ENCODE results near the gene COPG1. TPM values are rescaled to one million over a fixed set of nuclear protein-coding genes. Genes with fewer than 3 reads are reported as not detected.
A peak's percentile ranks its signal among the peaks of the same experiment; 100 is the strongest.

COPG1 gene
- total and polyA plus RNA-seq, 2 of the 13 experiments (the other 11 are each of a cell fraction or from before 2014, with no cell fraction given), result 98.6 to 166 TPM

GRCh38 chr3:129224984-129225393 is 24.4 kb upstream of the COPG1 start (continued):
- TF ChIP-seq MAX (IDR thresholded peaks at IDR 0.05) (peak; percentile 65), XRCC5 (optimal IDR thresholded peaks at IDR 0.05; ENCODE audit: low read length) (no peak), MEIS1 (CRISPR knock-in tag; IDR thresholded peaks at IDR 0.05; ENCODE audit: borderline replicate concordance) (no peak), AHDC1 (CRISPR knock-in tag; IDR thresholded peaks at IDR 0.05; ENCODE audit: borderline replicate concordance) (peak; percentile 79; the same call in 1 of the 2 replicates), POLR2AphosphoS5 (IDR thresholded peaks at IDR 0.05; ENCODE audit: low read depth, low read length) (peak; percentile 82), PRDM10 (CRISPR knock-in tag; IDR thresholded peaks at IDR 0.05; ENCODE audit: low read depth) (no peak), CBX5 (CRISPR knock-in tag; IDR thresholded peaks at IDR 0.05; ENCODE audit: borderline replicate concordance) (peak; percentile 45; the same call in 1 of the 2 replicates), CEBPG (CRISPR knock-in tag; IDR thresholded peaks at IDR 0.05) (peak; percentile 97), ZKSCAN5 (CRISPR knock-in tag; IDR thresholded peaks at IDR 0.05) (no peak), GABPB1 (CRISPR knock-in tag; IDR thresholded peaks at IDR 0.05) (peak; percentile 53), SOX13 (IDR thresholded peaks at IDR 0.05) (no peak), SOX13 (CRISPR knock-in tag; conservative IDR thresholded peaks at IDR 0.05 in 1 of 2, IDR thresholded peaks at IDR 0.05 in 1 of 2) (peak in 1 of 2 experiments; percentile 36; a peak in 1 of 4 replicates), HDAC6 (IDR thresholded peaks at IDR 0.05; ENCODE audit: low read depth, low read length) (no peak), ZNF724P (CRISPR knock-in tag; IDR thresholded peaks at IDR 0.05; ENCODE audit: borderline replicate concordance) (0 out of 2 replicates have a peak, but pooled peaks have one; percentile 21), BORCS8-MEF2B (CRISPR knock-in tag; IDR thresholded peaks at IDR 0.05) (peak; percentile 53; the same call in 1 of the 2 replicates), HNRNPLL (IDR thresholded peaks at IDR 0.05; ENCODE audit: low read depth, low read length, poor library complexity, severe bottlenecking) (no peak), SMARCE1 (IDR thresholded peaks at IDR 0.05; ENCODE audit: borderline replicate concordance) (no peak)
- TF ChIP-seq, protein P1, sequence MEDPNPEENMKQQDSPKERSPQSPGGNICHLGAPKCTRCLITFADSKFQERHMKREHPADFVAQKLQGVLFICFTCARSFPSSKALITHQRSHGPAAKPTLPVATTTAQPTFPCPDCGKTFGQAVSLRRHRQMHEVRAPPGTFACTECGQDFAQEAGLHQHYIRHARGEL (CRISPR knock-in tag; IDR thresholded peaks at IDR 0.05), result no peak
- TF ChIP-seq, protein P2, sequence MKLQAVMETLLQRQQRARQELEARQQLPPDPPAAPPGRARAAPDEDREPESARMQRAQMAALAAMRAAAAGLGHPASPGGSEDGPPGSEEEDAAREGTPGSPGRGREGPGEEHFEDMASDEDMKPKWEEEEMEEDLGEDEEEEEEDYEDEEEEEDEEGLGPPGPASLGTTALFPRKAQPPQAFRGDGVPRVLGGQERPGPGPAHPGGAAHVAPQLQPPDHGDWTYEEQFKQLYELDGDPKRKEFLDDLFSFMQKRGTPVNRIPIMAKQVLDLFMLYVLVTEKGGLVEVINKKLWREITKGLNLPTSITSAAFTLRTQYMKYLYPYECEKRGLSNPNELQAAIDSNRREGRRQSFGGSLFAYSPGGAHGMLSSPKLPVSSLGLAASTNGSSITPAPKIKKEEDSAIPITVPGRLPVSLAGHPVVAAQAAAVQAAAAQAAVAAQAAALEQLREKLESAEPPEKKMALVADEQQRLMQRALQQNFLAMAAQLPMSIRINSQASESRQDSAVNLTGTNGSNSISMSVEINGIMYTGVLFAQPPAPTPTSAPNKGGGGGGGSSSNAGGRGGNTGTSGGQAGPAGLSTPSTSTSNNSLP (IDR thresholded peaks at IDR 0.05; ENCODE audit: low read depth, low read length), result peak; percentile 95
